GM12874 (cell line): ENCODE measurements around the gene PITX2.

Source experiments
- TF ChIP-seq, protein P1 (sequence below): IDR thresholded peaks from 2 replicates; pipeline ENCODE4 v1.5.1; 2011; ENCODE audit warnings: low read depth, mild to moderate bottlenecking, control low read depth, low read length, moderate library complexity; ENCODE audit not compliant: insufficient read depth

The PITX2 gene

DNA sequence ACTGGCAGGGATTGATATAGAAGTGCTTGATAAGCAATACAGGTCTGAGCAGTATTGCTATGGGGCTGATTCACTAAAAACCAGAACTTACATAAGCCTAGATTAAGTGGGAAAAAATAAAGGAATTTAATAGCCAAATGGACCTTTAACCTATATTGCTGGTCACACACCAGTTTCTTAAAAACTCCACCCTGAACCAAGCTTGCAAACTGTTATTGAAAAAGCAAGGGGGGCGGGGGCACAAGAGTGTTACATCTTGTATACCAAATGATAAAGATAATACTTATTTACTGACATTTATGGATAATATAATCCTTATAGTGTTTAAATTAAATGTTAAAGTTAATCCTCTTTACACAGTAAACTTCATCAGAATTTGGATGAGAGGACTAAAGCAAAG is 40.3 kb upstream of the PITX2 start:
- TF ChIP-seq, protein P1, sequence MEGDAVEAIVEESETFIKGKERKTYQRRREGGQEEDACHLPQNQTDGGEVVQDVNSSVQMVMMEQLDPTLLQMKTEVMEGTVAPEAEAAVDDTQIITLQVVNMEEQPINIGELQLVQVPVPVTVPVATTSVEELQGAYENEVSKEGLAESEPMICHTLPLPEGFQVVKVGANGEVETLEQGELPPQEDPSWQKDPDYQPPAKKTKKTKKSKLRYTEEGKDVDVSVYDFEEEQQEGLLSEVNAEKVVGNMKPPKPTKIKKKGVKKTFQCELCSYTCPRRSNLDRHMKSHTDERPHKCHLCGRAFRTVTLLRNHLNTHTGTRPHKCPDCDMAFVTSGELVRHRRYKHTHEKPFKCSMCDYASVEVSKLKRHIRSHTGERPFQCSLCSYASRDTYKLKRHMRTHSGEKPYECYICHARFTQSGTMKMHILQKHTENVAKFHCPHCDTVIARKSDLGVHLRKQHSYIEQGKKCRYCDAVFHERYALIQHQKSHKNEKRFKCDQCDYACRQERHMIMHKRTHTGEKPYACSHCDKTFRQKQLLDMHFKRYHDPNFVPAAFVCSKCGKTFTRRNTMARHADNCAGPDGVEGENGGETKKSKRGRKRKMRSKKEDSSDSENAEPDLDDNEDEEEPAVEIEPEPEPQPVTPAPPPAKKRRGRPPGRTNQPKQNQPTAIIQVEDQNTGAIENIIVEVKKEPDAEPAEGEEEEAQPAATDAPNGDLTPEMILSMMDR, result no peak

DNA sequence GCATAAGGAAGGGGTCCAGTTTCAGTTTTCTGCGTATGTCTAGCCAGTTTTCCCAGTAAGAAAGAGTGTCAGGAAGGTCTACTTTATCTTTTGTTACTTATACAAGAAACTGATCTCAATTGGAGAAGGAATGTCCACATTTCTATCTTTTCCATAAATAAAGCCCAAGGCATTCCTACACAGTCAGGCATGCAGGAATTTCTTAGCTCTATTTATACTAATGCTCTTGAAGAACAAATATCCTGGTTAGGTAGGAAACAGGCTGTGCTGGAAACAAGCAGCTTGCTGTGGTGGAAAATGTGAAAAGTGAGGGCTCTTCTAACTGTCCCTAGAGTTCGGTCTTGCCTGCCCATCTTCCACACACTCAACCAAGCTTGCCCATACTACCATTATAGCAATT is 37.9 kb upstream of the PITX2 start:
- TF ChIP-seq, protein P1, result no peak

DNA sequence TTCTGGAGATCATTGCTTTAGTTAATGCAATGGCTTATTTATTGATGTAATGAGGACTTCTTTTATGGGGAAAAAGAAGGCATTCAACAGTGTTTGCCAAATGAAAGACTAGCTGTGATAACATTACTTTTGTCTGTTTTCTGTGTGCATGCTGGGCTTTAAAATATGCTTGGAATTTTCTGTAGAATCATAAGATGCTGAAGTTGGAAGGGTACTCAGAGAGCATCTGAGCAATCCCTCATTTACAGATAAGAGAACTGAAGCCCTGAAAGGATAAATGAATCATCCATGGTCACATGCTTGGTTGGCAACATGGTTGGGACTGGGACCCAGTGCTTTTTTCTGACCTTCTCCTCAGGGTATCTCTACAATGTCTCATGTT is 31.4 kb upstream of the PITX2 start:
- TF ChIP-seq, protein P1, result no peak

DNA sequence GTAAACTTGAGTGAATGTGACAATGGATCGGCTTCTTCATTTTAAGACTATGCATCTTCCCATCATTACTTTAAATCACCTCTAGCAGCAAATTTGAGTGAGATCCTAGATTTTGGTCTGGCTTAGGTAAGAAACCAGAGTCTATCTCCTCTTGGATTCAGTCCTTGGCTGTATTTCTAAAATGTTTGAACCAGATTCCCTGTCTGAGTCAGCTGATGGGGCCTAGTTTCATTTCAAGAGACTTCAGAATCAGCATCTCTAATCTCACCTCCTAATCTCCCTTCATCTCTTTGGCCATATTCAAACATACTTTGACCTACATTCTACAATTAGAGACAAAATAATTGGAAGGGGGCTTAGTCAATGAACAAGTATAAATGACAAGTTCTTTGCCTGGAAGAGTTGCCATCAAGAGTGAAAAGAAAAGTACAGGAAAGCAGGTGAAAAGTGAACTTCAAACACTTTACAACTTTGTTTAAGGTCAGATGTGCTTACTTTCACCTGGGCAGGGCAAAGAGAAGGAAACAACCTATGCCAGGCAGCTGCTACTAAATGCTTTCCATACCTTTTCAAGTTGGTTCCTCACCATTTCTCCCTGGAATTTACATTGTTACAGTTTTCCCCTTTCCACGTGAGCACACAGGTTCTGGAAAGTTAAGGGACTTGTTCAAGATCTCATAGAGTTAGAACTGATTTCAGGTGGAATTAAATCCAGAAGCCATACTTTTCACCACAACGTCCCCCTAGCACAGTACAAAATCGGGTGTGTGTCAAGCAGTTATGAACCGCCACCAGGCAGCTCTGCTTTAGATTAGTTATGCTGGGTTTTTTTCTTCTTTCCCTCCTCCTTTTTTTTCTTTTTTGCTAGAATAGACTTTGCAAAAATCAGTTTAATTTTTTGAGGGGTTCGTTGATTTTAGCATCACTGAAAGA is 30.7 kb upstream of the PITX2 start:
- TF ChIP-seq, protein P1, result no peak

DNA sequence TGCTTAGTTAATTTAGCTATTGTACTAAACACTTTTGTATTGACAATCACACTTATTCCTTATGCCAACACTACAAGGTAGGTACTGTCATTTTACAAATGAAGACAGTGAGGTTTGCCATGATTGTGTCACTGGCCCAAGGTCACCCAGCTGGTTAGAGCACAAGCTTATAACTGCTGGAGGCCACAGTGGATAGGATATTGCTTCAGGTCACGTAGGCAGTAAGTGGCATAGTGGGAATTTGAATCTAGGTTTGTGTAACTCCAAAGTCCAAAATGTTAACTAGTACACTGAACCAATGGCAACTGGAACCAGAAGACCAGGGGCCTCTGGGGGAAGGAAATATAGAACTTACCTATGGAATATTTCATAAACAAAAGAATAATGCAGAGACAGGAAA is 21.1 kb upstream of the PITX2 start:
- TF ChIP-seq, protein P1, result no peak

DNA sequence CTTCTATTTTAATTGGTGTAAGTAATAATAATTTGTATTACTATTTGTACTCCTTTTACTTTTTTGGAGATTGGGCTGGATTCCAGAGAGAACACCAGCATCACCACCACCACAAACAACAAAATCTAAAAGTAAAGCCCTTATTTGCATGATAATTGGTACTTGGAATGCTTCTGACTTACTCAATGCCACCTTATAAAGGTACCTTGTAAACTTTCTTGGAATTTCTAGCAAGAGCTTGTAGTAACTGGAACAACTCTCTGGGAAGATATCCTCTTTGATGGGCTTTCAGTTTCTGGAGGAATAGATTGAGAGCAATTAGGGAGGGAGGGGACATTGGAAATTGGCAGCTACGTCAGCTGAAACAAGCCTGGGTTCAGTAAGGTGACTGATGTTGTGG is 20.2 kb upstream of the PITX2 start:
- TF ChIP-seq, protein P1, result no peak

DNA sequence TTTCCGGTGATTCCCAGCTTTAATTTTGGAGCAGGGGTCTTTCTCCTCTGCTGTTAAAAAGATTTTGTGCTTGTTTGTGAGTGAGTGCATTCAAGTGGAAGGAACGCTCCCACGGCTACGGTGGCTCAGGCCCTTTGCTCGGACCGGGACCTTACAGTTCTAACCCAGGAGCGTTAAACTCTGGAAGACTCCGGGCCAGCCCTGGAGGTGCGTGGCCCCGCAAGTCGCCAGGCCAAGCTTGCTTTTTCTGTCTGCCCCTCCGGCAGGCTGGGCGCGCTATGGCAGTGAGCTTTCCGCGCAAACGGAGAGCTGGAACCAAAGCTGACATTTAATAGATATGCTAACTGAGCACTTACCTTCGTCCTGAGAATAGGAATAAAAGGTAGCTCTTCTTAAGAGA is 18.3 kb upstream of the PITX2 start:
- TF ChIP-seq, protein P1, result no peak
